Peyer's patch (tissue), 4 donors: ENCODE results near the gene NTN1.

Experiments
- CTCF ChIP-seq, 6 experiments: fragments of 450-650 bp in 4 of 6; fragments of 200-600 bp in 2 of 6; sonication (generic) in 1 of 6; IDR thresholded peaks; one replicate each; pipeline ENCODE4 v1.5.1; 2017 to 2019; ENCODE audit warnings: antibody characterized with exemption in 6 of 6, mild to moderate bottlenecking in 3 of 6, moderate library complexity in 1 of 6
- POLR2A ChIP-seq, 2 donors: fragments of 450-650 bp; IDR thresholded peaks; one replicate each; pipeline ENCODE4 v1.5.1; 2017; ENCODE audit warnings: antibody characterized with exemption in 2 of 2, mild to moderate bottlenecking in 2 of 2, moderate library complexity in 2 of 2

DNA sequence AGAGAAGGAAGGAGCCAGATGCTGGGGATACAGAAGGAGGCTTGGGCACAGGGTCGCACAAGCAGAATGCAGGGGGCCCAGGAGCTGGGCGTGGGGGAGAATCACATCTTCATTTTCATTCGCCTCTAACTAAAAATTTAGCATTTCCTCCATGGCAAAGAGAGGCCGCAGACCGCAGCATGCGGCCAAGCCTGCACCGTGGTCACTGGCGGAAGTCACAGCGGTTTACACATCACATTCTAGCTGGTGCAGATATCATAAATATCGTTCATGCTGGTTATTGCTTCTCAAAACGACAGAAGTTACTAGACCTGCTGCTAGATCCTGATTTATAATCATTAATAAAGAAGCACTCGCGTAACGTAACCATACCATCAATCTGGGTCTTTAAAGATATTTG is 162.0 kb downstream of the NTN1 start:
- TF ChIP-seq POLR2A (IDR thresholded peaks at IDR 0.05) (no peak), CTCF (IDR thresholded peaks at IDR 0.05) (no peak)
